ENCODE results near the gene HOXD3. TPM values are rescaled to one million over a fixed set of nuclear protein-coding genes. Genes with fewer than 3 reads are reported as not detected.

The HOXD3 gene
- total RNA-seq, 1 experiment from 2014 or later: not detected

- no peak overlapping the region for H2BK20ac ChIP-seq (ENCODE audit: low read depth, low read length, poor library complexity, severe bottlenecking)
- no peak overlapping the region for H3K18ac ChIP-seq (ENCODE audit: insufficient read length, low read depth, low read length)
- no peak overlapping the region for H4K91ac ChIP-seq (ENCODE audit: insufficient read length, low read depth, low read length)
- no peak overlapping the region for H3K23ac ChIP-seq (ENCODE audit: insufficient read length, low read depth, low read length)
- TF ChIP-seq CTCF (conservative IDR thresholded peaks at IDR 0.05): no peak
- H3K27ac Mint-ChIP-seq: no peak overlapping the region
- peaks cover 13 to 14% of the 10 kb centered on the region in 2 experiments for H3K4me1 Mint-ChIP-seq
- H2BK5ac ChIP-seq (ENCODE audit: insufficient read length, low read length): no peak overlapping the region
- no peak for DNase-seq
- no peak overlapping the region for H3K56ac ChIP-seq (ENCODE audit: insufficient read length, low read depth, low read length)
- peaks cover 0 to 6% (median 0%) of the 10 kb centered on the region in 3 experiments; a peak in 2 of 7 replicates for H3K36me3 Mint-ChIP-seq (ENCODE audit: insufficient read depth in 1 of 3, low read depth in 3 of 3)
- H2BK12ac ChIP-seq (ENCODE audit: insufficient read length, low read depth, low read length): no peak overlapping the region
- no CpG with 5 or more reads among the region's 3 CpGs for whole genome bisulfite sequencing (ENCODE audit: extremely low coverage, insufficient read length, low lambda C conversion rate)
- no peaks in the 10 kb centered on the region for H3K79me1 ChIP-seq (ENCODE audit: insufficient read depth, low read depth, low read length, poor library complexity, severe bottlenecking)
- H3K27me3 ChIP-seq (ENCODE audit: insufficient read depth, low read length): peaks cover 85% of the 10 kb centered on the region
- no peak overlapping the region for H2AFZ ChIP-seq (ENCODE audit: low read length)
- no peaks in the 10 kb centered on the region for H3K23me2 ChIP-seq (ENCODE audit: insufficient read length, low read depth, low read length, poor library complexity, severe bottlenecking)
- no peak overlapping the region for H3K27ac ChIP-seq (ENCODE audit: insufficient read length, low read depth, low read length)
- H4K5ac ChIP-seq (ENCODE audit: insufficient read length, low read depth, low read length): no peak overlapping the region
- no peak overlapping the region for H3K4ac ChIP-seq (ENCODE audit: low read depth, low read length)
- no peak overlapping the region for H2AK5ac ChIP-seq (ENCODE audit: insufficient read length, low read length)
- no peak overlapping the region for H3K4me3 Mint-ChIP-seq
- no peak overlapping the region for H4K8ac ChIP-seq (replicated peaks; ENCODE audit: insufficient read length, low read depth, low read length)
- H3K9ac ChIP-seq (ENCODE audit: extremely low read depth, insufficient read length, low read length): no peak overlapping the region
- H4K20me1 ChIP-seq (ENCODE audit: control insufficient read depth, insufficient read depth, insufficient read length): no peaks in the 10 kb centered on the region
- H3K27me3 Mint-ChIP-seq (ENCODE audit: low read depth): peaks cover 100% of the 10 kb centered on the region
- H3T11ph ChIP-seq (ENCODE audit: low read length): no peak overlapping the region
- no peak overlapping the region for H2BK120ac ChIP-seq (ENCODE audit: low read depth, low read length, poor library complexity, severe bottlenecking)
- H3K14ac ChIP-seq (ENCODE audit: insufficient read depth, low read length): no peak overlapping the region
- no peak overlapping the region for H3K4me2 ChIP-seq (ENCODE audit: insufficient read depth, insufficient read length, low read length)
- no peaks in the 10 kb centered on the region for H3K79me2 ChIP-seq (ENCODE audit: insufficient read depth, low read length)
- H2BK15ac ChIP-seq (ENCODE audit: low read depth, low read length): no peak overlapping the region
- peaks cover 3 to 6% of the 10 kb centered on the region in 2 experiments; a peak in 3 of 5 replicates for H3K9me3 Mint-ChIP-seq
- H3K9me3 ChIP-seq (ENCODE audit: control insufficient read depth, low read depth, low read length): no peaks in the 10 kb centered on the region
- H3K4me1 ChIP-seq (ENCODE audit: insufficient read depth, low read length): no peaks in the 10 kb centered on the region
These were observed 24.4 kb downstream of the HOXD3 start for GRCh38 chr2:176181551-176181950.

Data from H9 (cell line).